Activated CD8-positive, alpha-beta T cell treated with anti-CD3 and anti-CD28 coated beads for 36 hours (primary cell): ENCODE measurements around the gene MSN. TPM values are rescaled to one million over a fixed set of nuclear protein-coding genes. Genes with fewer than 3 reads are reported as not detected.

ENCODE experiments used
- ATAC-seq: fragments of 200-7000 bp; cut with Tn5 transposase; one replicate; pipeline ENCODE4 v1.10.0; 2021; ENCODE audit warnings: mild to moderate bottlenecking, moderate library complexity
- CTCF ChIA-PET: fragments of 350-600 bp; sonication (Branson Sonifier 250); formaldehyde crosslinking; loops from one replicate; lab custom pipeline; 2021; ENCODE audit warnings: antibody characterized with exemption; lab: Charles Lee
- POLR2A ChIA-PET: fragments of 350-600 bp; sonication (Branson Sonifier 250); formaldehyde crosslinking; loops from one replicate; lab custom pipeline; 2021; ENCODE audit warnings: antibody characterized with exemption; lab: Charles Lee
- DNase-seq: peaks from one replicate; pipeline ENCODE4 v3.0.0-alpha.2; 2020
- H3K27ac Mint-ChIP-seq: one replicate; pipeline ENCODE4 v1.8.0; 2021; ENCODE audit warnings: mild to moderate bottlenecking, mixed read lengths
- H3K27me3 Mint-ChIP-seq: one replicate; pipeline ENCODE4 v1.8.0; 2021; ENCODE audit warnings: mixed read lengths
- H3K36me3 Mint-ChIP-seq: one replicate; pipeline ENCODE4 v1.8.0; 2021; ENCODE audit warnings: low read depth, mixed read lengths
- H3K4me1 Mint-ChIP-seq: one replicate; pipeline ENCODE4 v1.8.0; 2021; ENCODE audit warnings: low read depth, mixed read lengths
- H3K4me3 Mint-ChIP-seq: one replicate; pipeline ENCODE4 v1.8.0; 2021; ENCODE audit warnings: mild to moderate bottlenecking, moderate library complexity, mixed read lengths
- H3K9me3 Mint-ChIP-seq: one replicate; pipeline ENCODE4 v1.8.0; 2021; ENCODE audit warnings: mixed read lengths
- intact Hi-C: fragments of 100-400 bp; cut with micrococcal nuclease; formaldehyde crosslinking; loops from one replicate; pipeline ENCODE4 v1.10.0; 2022
- total RNA-seq, 2 experiments: library from RNA; stranded (reverse); gene quantifications; one replicate each; pipeline ENCODE4 v1.2.3, GENCODE V29; 2021
- TF ChIP-seq, protein P1 (sequence below): fragments of 200-600 bp; IDR thresholded peaks from one replicate; pipeline ENCODE4 v1.8.0; 2022; ENCODE audit warnings: antibody characterized with exemption, mild to moderate bottlenecking

MSN gene
- total RNA-seq, 2 experiments from 2014 or later = 426 to 435 TPM

DNA sequence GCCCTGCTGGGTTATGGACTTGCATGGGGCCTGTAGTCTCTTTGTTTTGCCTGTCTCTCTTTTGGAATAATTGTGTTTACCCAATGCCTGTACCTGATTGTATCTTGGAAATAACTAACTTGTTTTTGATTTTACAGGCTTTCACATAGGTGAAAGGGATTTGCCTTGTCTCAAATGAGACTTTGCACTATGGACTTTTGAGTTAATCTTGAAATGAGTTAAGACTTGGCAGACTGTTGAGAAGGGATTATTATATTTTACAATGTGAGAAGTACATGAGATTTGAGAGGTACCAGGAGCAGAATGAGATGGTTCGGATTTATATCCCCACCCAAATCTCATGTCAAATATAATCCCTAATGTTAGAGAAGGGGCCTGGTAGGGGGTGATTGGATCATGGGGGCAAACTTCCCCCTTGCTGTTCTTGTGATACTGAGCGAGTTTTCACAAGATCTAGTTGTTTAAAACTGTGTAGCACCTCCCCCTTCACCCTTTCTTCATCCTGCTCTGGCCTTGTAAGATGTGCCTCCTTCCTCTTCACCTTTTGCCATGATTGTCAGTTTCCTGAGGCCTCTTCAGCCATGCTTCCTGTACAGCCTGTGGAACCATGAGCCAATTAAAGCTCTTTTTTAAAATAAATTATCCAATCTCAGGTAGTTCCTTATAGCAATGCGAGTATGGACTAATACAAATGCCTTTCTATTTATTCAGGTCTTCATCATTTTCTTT, 102.3 kb downstream of the MSN start:
- intact Hi-C loops = no loop called here
- no peak overlapping the region for H3K27ac Mint-ChIP-seq
- no peak overlapping the region for H3K4me3 Mint-ChIP-seq
- no peaks in the 10 kb centered on the region for H3K9me3 Mint-ChIP-seq
- TF ChIP-seq, protein P1, sequence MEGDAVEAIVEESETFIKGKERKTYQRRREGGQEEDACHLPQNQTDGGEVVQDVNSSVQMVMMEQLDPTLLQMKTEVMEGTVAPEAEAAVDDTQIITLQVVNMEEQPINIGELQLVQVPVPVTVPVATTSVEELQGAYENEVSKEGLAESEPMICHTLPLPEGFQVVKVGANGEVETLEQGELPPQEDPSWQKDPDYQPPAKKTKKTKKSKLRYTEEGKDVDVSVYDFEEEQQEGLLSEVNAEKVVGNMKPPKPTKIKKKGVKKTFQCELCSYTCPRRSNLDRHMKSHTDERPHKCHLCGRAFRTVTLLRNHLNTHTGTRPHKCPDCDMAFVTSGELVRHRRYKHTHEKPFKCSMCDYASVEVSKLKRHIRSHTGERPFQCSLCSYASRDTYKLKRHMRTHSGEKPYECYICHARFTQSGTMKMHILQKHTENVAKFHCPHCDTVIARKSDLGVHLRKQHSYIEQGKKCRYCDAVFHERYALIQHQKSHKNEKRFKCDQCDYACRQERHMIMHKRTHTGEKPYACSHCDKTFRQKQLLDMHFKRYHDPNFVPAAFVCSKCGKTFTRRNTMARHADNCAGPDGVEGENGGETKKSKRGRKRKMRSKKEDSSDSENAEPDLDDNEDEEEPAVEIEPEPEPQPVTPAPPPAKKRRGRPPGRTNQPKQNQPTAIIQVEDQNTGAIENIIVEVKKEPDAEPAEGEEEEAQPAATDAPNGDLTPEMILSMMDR = no peak
- no peak for ATAC-seq
- H3K27me3 Mint-ChIP-seq = no peaks in the 10 kb centered on the region
- peaks cover 4% of the 10 kb centered on the region for H3K4me1 Mint-ChIP-seq
- DNase-seq = no peak
- H3K36me3 Mint-ChIP-seq = no peaks in the 10 kb centered on the region
- ChIA-PET POLR2A (no interaction called here), CTCF (no interaction called here)

GRCh38 chrX:65772842-65773241, 105.4 kb downstream of the MSN start:
- no peak for DNase-seq
- intact Hi-C loops = no loop called here
- Mint-ChIP-seq H3K36me3 (no peaks in the 10 kb centered on the region), H3K4me1 (peaks cover 4% of the 10 kb centered on the region), H3K27ac (no peak overlapping the region), H3K4me3 (no peak overlapping the region), H3K9me3 (no peaks in the 10 kb centered on the region), H3K27me3 (no peaks in the 10 kb centered on the region)
- TF ChIP-seq, protein P1 = no peak
- ChIA-PET CTCF (no interaction called here), POLR2A (no interaction called here)
- ATAC-seq = no peak

GRCh38 chrX:65781845-65782244, 114.4 kb downstream of the MSN start:
- no peak overlapping the region for H3K27ac Mint-ChIP-seq
- no peak for DNase-seq
- intact Hi-C loops = no loop called here
- no peak overlapping the region for H3K4me3 Mint-ChIP-seq
- no peak for ATAC-seq
- no peaks in the 10 kb centered on the region for H3K27me3 Mint-ChIP-seq
- no peaks in the 10 kb centered on the region for H3K36me3 Mint-ChIP-seq
- peaks cover 18% of the 10 kb centered on the region for H3K4me1 Mint-ChIP-seq
- POLR2A ChIA-PET = no interaction called here
- TF ChIP-seq, protein P1 = no peak
- no peaks in the 10 kb centered on the region for H3K9me3 Mint-ChIP-seq
- CTCF ChIA-PET = no interaction called here

- ATAC-seq = peak; percentile 30
- no peak overlapping the region for H3K27ac Mint-ChIP-seq
- intact Hi-C loops = no loop called here
- no peaks in the 10 kb centered on the region for H3K36me3 Mint-ChIP-seq
- no peak for DNase-seq
- TF ChIP-seq, protein P1 = no peak
- peaks cover 15% of the 10 kb centered on the region for H3K4me1 Mint-ChIP-seq
- H3K4me3 Mint-ChIP-seq = no peak overlapping the region
- no peaks in the 10 kb centered on the region for H3K27me3 Mint-ChIP-seq
- CTCF ChIA-PET = no interaction called here
- POLR2A ChIA-PET = no interaction called here
- H3K9me3 Mint-ChIP-seq = no peaks in the 10 kb centered on the region
Measured at GRCh38 chrX:65783746-65784145, 116.3 kb downstream of the MSN start.

Other genes with a start within 250 kb of the MSN start
- 10 to 100 TPM; 68.4 to 70.3 TPM for gene LAS1L, start 132.9 kb upstream of the MSN start, total RNA-seq